Common myeloid progenitor, CD34-positive (primary cell): ENCODE measurements around the gene GABBR2.

Experiments used
- CTCF ChIA-PET: fragments of 350-600 bp; sonication (Branson Sonifier 250); formaldehyde crosslinking; loops from one replicate; lab custom pipeline; 2021; ENCODE audit warnings: antibody characterized with exemption; lab: Charles Lee
- POLR2A ChIA-PET: fragments of 350-600 bp; sonication (Branson Sonifier 250); formaldehyde crosslinking; loops from one replicate; lab custom pipeline; 2021; ENCODE audit warnings: antibody characterized with exemption; lab: Charles Lee
- DNase-seq, 3 donors: peaks; one replicate each; pipeline versions ENCODE4 v3.0.0 to v3.0.0-alpha.2; 2013
- H3K27ac ChIP-seq, 2 experiments: 1 replicate in 1 of 2; 2 replicates in 1 of 2; pipeline ENCODE4 v1.7.0; 2013; ENCODE audit warnings: inconsistent platforms in 2 of 2, low read length in 2 of 2, mild to moderate bottlenecking in 2 of 2, low read depth in 1 of 2, moderate library complexity in 1 of 2; ENCODE audit not compliant: severe bottlenecking in 2 of 2, insufficient read depth in 1 of 2, poor library complexity in 1 of 2
- H3K27me3 ChIP-seq, 5 experiments: replicated peaks in 2 of 5; 1 replicate in 3 of 5; 2 replicates in 2 of 5; pipeline versions ENCODE4 v1.6.1 to v1.7.0; 2013; ENCODE audit warnings: low read length in 4 of 5, mild to moderate bottlenecking in 2 of 5, moderate library complexity in 2 of 5, inconsistent platforms in 1 of 5; ENCODE audit not compliant: insufficient read depth in 5 of 5, control insufficient read depth in 4 of 5
- H3K36me3 ChIP-seq, 4 experiments: 1 replicate in 2 of 4; 2 replicates in 2 of 4; pipeline versions ENCODE4 v1.6.1 to v1.7.0; 2013; ENCODE audit warnings: low read length in 3 of 4, control low read depth in 1 of 4, mild to moderate bottlenecking in 1 of 4; ENCODE audit not compliant: control insufficient read depth in 4 of 4, insufficient read depth in 4 of 4
- H3K4me1 ChIP-seq, 4 experiments: 1 replicate in 3 of 4; 2 replicates in 1 of 4; pipeline versions ENCODE4 v1.6.1 to v1.7.1; 2013; ENCODE audit warnings: low read length in 3 of 4, mild to moderate bottlenecking in 3 of 4, control low read depth in 1 of 4, inconsistent platforms in 1 of 4, moderate library complexity in 1 of 4; ENCODE audit not compliant: control insufficient read depth in 4 of 4, insufficient read depth in 4 of 4; ENCODE audit errors: control extremely low read depth in 1 of 4
- H3K4me3 ChIP-seq, 7 experiments: 1 replicate in 4 of 7; 2 replicates in 3 of 7; pipeline versions ENCODE4 v1.5.1 to v1.7.0; 2013; ENCODE audit warnings: mild to moderate bottlenecking in 7 of 7, low read length in 6 of 7, moderate library complexity in 6 of 7, inconsistent platforms in 2 of 7, low read depth in 2 of 7, control low read depth in 1 of 7; ENCODE audit not compliant: insufficient read depth in 4 of 7, control insufficient read depth in 1 of 7; ENCODE audit errors: extremely low read depth in 1 of 7
- H3K9me3 ChIP-seq, 5 experiments: 1 replicate in 4 of 5; 2 replicates in 1 of 5; pipeline versions ENCODE4 v1.6.1 to v1.7.1; 2013; ENCODE audit warnings: low read length in 4 of 5, mild to moderate bottlenecking in 2 of 5, inconsistent platforms in 1 of 5, low read depth in 1 of 5, moderate library complexity in 1 of 5; ENCODE audit not compliant: control insufficient read depth in 4 of 5, insufficient read depth in 2 of 5; ENCODE audit errors: control extremely low read depth in 1 of 5
- WGBS: methylation state at CpG from one replicate; pipeline ENCODE4 v1.1.5; 2013; ENCODE audit not compliant: insufficient coverage; 5-methylcytosine and 5-hydroxymethylcytosine counted together

Gene GABBR2

GRCh38 chr9:98291820-98292219 is 416.9 kb downstream of the GABBR2 start:
- CTCF ChIA-PET = interaction anchor here (1.2 kb wide), 1 partner anchor 12 kb away, joined by 3 read pairs; no protein-coding TSS in a partner anchor
- WGBS = 81% methylated on average over 5 of the region's 5 CpGs
- Histone ChIP-seq H3K36me3 (no peaks in the 10 kb centered on the region), H3K27ac (no peak overlapping the region), H3K4me1 (no peaks in the 10 kb centered on the region), H3K9me3 (no peaks in the 10 kb centered on the region), H3K4me3 (no peak overlapping the region), H3K27me3 (peaks cover 0 to 6% (median 0%) of the 10 kb centered on the region in 5 experiments)
- POLR2A ChIA-PET = no interaction called here
- no peak for DNase-seq

GRCh38 chr9:98290411-98290810 is 418.3 kb downstream of the GABBR2 start:
- no peaks in the 10 kb centered on the region for H3K9me3 ChIP-seq
- H3K4me1 ChIP-seq = no peaks in the 10 kb centered on the region
- H3K27me3 ChIP-seq = peaks cover 0 to 6% (median 0%) of the 10 kb centered on the region in 5 experiments
- no peak for DNase-seq
- ChIA-PET CTCF (no interaction called here), POLR2A (no interaction called here)
- no peak overlapping the region for H3K4me3 ChIP-seq
- 97% methylated on average over 13 of the region's 18 CpGs for WGBS
- no peak overlapping the region for H3K27ac ChIP-seq
- no peaks in the 10 kb centered on the region for H3K36me3 ChIP-seq

GRCh38 chr9:98289614-98290201 is 419.0 kb downstream of the GABBR2 start:
- H3K9me3 ChIP-seq = no peaks in the 10 kb centered on the region
- WGBS = 100% methylated on average over 9 of the region's 12 CpGs
- H3K27me3 ChIP-seq = peaks cover 0 to 3% (median 0%) of the 10 kb centered on the region in 5 experiments
- CTCF ChIA-PET = no interaction called here
- POLR2A ChIA-PET = no interaction called here
- no peak overlapping the region for H3K4me3 ChIP-seq
- DNase-seq = no peak
- H3K36me3 ChIP-seq = no peaks in the 10 kb centered on the region
- H3K4me1 ChIP-seq = no peaks in the 10 kb centered on the region
- no peak overlapping the region for H3K27ac ChIP-seq

GRCh38 chr9:98288881-98289280 is 419.9 kb downstream of the GABBR2 start:
- CTCF ChIA-PET = interaction anchor here (1.0 kb wide), 1 partner anchor 24 kb away, joined by 3 read pairs; no protein-coding TSS in a partner anchor
- POLR2A ChIA-PET = no interaction called here
- Histone ChIP-seq H3K4me1 (no peaks in the 10 kb centered on the region), H3K9me3 (no peaks in the 10 kb centered on the region), H3K36me3 (no peaks in the 10 kb centered on the region), H3K27me3 (peaks cover 0 to 3% (median 0%) of the 10 kb centered on the region in 5 experiments), H3K27ac (no peak overlapping the region), H3K4me3 (no peak overlapping the region)
- WGBS = 87% methylated on average over 3 of the region's 5 CpGs
- DNase-seq = no peak

GRCh38 chr9:98287384-98287783 is 421.4 kb downstream of the GABBR2 start:
- H3K4me1 ChIP-seq = no peaks in the 10 kb centered on the region
- H3K27ac ChIP-seq = no peak overlapping the region
- H3K4me3 ChIP-seq = no peak overlapping the region
- no peak for DNase-seq
- ChIA-PET CTCF (no interaction called here), POLR2A (no interaction called here)
- no peaks in the 10 kb centered on the region for H3K36me3 ChIP-seq
- no peaks in the 10 kb centered on the region for H3K9me3 ChIP-seq
- WGBS = 95% methylated on average over 4 of the region's 4 CpGs
- peaks cover 0 to 3% (median 0%) of the 10 kb centered on the region in 5 experiments for H3K27me3 ChIP-seq

GRCh38 chr9:98285446-98285845 is 423.3 kb downstream of the GABBR2 start:
- no peaks in the 10 kb centered on the region for H3K4me1 ChIP-seq
- H3K27me3 ChIP-seq = peaks cover 0 to 3% (median 0%) of the 10 kb centered on the region in 5 experiments
- POLR2A ChIA-PET = no interaction called here
- no peaks in the 10 kb centered on the region for H3K36me3 ChIP-seq
- DNase-seq = no peak
- no peaks in the 10 kb centered on the region for H3K9me3 ChIP-seq
- CTCF ChIA-PET = interaction anchor here (1.8 kb wide), 1 partner anchor 13 kb away, joined by 5 read pairs; no protein-coding TSS in a partner anchor
- no peak overlapping the region for H3K4me3 ChIP-seq
- no peak overlapping the region for H3K27ac ChIP-seq
- WGBS = 94% methylated on average over 4 of the region's 4 CpGs

GRCh38 chr9:98284754-98285153 is 424.0 kb downstream of the GABBR2 start:
- H3K27me3 ChIP-seq = peaks cover 0 to 3% (median 0%) of the 10 kb centered on the region in 5 experiments
- POLR2A ChIA-PET = no interaction called here
- WGBS = 100% methylated on average over 3 of the region's 3 CpGs
- no peaks in the 10 kb centered on the region for H3K9me3 ChIP-seq
- CTCF ChIA-PET = interaction anchor here (1.1 to 1.8 kb wide), 2 partner anchors 14 to 507 kb away, joined by 3 to 5 read pairs; no protein-coding TSS in a partner anchor
- H3K4me1 ChIP-seq = no peaks in the 10 kb centered on the region
- DNase-seq = no peak
- H3K27ac ChIP-seq = no peak overlapping the region
- H3K4me3 ChIP-seq = no peak overlapping the region
- no peaks in the 10 kb centered on the region for H3K36me3 ChIP-seq
